Muscle of back (tissue), 10 donors: ENCODE results near the gene KMO. TPM values are rescaled to one million over a fixed set of nuclear protein-coding genes. Genes with fewer than 3 reads are reported as not detected.

ENCODE experiments used
- polyA plus RNA-seq, 10 donors: library from polyadenylated mRNA; unstranded; fragments of 120-200 nt; gene quantifications; one replicate each; pipeline ENCODE4 v1.2.1, GENCODE V29; 2013; ENCODE audit not compliant: insufficient read length in 10 of 10

The KMO gene
- polyA plus RNA-seq, 10 donors: 0.07 to 0.43 (median 0.26) TPM

Other genes starting within 250 kb of the KMO start
- gene RGS7, start 175.2 kb upstream of the KMO start, polyA plus RNA-seq: under 1 TPM in 2 of 10 donors, not detected in 8; 0.05 to 0.20 TPM
- 10 to 100 TPM; 64.1 to 86.4 (median 75.0) TPM for gene FH, start 12.6 kb upstream of the KMO start, polyA plus RNA-seq
- 10 to 100 TPM; 10.1 to 18.9 (median 13.2) TPM for gene CHML, start 108.0 kb downstream of the KMO start, polyA plus RNA-seq
- 10 to 100 TPM; 15.8 to 27.9 (median 18.6) TPM for gene OPN3, start 108.0 kb downstream of the KMO start, polyA plus RNA-seq
- gene WDR64, start 119.9 kb downstream of the KMO start, polyA plus RNA-seq: under 1 TPM in 8 of 10 donors, not detected in 2; 0.08 to 0.66 (median 0.27) TPM